22Rv1 (cell line): Measurements from ENCODE around the gene ZCCHC17.

ENCODE experiments used
- H3K27ac ChIP-seq: fragments of 450-650 bp; 2 replicates; pipeline ENCODE4 v1.5.1; 2017
- ZFX ChIP-seq: fragments of 450-650 bp; IDR thresholded peaks from 2 replicates; pipeline ENCODE4 v1.6.1; 2017; ENCODE audit warnings: antibody characterized with exemption, borderline replicate concordance
- TF ChIP-seq, protein P1 (sequence below): fragments of 450-650 bp; IDR thresholded peaks from 2 replicates; pipeline ENCODE4 v1.5.1; 2017; ENCODE audit warnings: mild to moderate bottlenecking

The ZCCHC17 gene

DNA sequence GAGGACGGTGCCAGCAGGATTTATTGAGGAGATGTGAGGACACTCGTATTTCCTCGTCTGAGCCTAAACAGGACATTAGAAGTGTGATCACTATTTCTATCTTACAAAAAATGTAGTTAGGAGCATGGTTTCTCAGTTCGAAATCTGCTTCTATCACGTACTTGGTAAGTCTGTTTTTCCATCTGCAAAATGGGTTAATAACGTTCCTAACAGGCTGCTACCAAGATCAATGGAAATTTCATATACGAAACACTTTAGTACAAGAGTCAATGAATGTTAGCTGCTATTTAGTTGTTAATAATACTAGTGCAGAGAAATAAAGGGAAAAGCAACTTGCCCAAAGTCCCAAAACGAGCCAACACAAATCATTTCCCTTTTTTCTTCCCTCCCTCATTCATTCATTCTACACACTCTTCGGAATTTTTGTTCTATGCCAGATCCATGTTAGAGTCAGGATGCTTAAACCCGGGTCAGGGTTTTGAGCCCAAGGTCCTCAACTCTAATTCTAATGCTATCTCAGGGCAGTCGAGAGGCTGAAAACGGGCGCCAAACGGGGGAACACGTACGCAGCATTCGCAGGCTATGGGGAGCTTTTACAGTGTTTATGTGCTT, 852 bp upstream of the ZCCHC17 start:
- TF ChIP-seq, protein P1, sequence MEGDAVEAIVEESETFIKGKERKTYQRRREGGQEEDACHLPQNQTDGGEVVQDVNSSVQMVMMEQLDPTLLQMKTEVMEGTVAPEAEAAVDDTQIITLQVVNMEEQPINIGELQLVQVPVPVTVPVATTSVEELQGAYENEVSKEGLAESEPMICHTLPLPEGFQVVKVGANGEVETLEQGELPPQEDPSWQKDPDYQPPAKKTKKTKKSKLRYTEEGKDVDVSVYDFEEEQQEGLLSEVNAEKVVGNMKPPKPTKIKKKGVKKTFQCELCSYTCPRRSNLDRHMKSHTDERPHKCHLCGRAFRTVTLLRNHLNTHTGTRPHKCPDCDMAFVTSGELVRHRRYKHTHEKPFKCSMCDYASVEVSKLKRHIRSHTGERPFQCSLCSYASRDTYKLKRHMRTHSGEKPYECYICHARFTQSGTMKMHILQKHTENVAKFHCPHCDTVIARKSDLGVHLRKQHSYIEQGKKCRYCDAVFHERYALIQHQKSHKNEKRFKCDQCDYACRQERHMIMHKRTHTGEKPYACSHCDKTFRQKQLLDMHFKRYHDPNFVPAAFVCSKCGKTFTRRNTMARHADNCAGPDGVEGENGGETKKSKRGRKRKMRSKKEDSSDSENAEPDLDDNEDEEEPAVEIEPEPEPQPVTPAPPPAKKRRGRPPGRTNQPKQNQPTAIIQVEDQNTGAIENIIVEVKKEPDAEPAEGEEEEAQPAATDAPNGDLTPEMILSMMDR, result no peak
- TF ChIP-seq ZFX, result no peak

DNA sequence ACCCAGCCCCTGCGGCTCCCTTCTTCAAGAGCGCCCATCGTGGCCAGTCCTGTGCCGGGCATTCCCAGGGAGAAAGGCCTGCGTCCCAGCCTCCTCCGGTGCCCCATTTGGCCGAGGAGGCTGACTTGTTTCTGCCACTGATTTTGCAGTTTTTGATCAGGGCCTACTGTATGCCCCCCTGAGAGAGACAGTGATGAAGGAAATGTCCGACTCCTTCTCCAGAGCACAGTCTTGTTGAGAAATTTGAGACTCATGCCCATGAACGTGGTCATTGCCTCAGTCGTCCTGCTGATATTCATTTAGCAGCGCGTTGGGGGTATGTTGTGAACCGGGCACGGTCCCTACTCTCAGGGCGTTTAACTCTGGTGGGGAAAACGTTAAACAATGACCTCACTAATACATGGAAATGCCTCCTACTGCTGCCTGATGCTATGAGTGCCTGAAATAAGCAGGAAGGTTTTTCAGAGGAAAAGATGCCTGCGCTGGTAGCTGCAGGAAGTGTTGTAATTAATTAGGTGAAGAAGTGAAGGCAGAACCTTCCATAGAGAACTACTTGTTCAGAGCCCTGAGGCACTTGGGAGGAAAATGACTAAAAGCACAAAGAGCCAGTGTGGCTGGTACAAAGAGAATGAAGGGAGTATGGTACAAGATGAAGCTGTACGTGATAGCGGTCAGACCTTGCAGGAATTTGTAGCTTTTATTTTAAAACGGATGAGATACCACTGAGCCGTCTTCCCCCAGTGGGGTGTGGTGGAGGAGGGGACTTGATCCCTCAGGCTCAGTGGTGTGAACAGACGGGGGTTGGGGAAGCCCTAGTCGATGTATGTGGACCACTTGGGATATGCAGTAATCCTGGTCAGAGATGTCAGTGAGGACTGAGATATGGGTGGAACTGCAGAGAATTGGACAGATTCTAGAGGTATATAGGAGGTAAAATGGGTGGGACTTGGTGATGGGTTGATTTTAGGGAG, 730 bp downstream of the ZCCHC17 start:
- TF ChIP-seq ZFX, result no peak
- TF ChIP-seq, protein P1, result no peak
- peak overlapping the region; percentile 75 for H3K27ac ChIP-seq

More for the DNA sequence above, 852 bp upstream of the ZCCHC17 start:
- H3K27ac ChIP-seq, result peak overlapping the region; percentile 75

DNA sequence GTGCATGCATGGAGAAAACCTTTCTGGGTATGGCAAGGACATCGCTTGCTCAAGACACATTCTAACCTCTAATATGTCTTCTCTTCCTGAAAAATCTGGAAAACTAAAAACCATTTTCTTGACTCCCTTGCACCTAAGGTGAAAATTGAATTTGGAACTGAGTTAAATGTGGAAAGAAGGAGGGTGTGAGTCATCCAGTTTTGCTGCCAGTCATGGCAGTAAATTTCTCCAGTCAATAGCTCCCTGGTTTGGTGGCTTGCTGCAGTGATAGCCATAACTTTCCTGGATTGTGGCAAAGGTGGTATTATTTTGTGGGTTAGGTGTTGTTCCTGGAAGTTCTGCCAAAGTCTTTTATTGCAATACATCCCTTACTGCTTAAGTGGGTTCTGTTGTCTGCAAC, 2.5 kb downstream of the ZCCHC17 start:
- TF ChIP-seq, protein P1, result no peak
- no peak for TF ChIP-seq ZFX

DNA sequence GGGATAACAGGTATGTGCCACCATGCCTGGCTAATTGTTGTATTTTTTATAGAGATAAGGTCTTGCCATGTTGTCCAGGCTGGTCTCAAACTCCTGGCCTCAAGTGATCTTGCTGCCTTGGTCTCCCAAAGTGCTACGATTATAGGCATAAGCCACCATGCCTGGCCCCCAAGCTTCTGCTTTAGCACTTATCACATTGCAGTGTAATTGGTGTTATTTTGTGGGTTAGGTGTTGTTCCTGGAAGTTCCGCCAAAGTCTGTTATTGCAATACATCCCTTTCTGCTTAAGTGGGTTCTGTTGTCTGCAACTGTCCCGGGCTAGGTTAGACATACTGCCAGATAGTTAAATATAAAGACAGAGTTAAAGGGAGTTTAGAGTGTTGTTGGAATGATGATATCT, 3.4 kb downstream of the ZCCHC17 start:
- H3K27ac ChIP-seq, result no peak overlapping the region
- TF ChIP-seq ZFX, result no peak
- TF ChIP-seq, protein P1, result no peak

More for the DNA sequence above, 2.5 kb downstream of the ZCCHC17 start:
- no peak overlapping the region for H3K27ac ChIP-seq

DNA sequence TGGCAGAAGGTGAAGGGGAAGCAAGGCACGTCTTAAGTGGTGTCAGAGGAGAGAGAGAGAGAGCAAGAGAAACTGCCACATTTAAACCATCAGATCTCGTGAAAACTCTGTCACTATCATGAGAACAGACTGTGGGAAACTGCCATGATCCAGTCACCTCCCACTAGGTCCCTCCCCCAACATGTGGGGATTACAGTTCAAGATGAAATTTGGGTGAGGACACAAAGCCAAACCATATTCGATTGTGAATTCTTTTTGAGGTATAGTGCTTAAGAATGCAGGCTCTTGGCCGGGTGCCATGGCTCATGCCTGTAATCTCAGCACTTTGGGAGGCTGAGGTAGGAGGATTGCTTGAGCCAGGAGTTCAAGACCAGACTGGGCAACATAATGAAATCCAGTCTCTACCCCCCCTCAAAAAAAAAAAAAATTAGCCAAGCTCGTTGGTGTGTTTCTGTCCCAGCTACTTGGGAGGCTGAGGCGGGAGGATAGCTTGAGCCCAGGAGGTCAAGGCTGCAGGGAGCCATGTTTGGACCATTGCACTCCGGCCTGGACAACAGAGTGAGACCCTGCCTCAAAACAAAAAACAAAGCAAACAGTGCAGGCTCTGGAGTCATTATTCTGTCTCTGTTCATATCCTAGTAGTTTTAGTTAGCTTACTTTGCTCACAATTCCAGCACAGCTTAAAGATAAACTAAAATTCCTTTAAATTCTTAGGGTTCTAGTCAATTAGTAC, 6.0 kb downstream of the ZCCHC17 start:
- TF ChIP-seq ZFX, result no peak
- TF ChIP-seq, protein P1, result no peak
- no peak overlapping the region for H3K27ac ChIP-seq

DNA sequence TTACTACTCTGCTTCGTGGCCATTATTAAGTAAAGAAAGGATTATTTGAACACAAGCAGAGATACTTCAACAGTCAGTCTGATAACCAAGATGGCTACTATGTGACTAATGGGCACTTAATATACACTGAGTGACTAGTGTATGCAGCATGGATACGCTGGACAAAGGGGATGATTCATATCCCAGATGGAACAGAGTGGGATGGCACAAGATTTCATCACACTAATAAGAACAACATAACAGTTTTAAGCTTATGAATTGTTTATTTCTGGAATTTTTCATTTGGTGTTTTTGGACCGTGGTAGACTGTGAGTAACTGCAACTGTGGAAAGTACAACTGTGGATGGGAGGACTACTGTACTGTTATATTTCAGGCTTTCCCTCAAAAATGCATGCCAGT, 9.4 kb downstream of the ZCCHC17 start:
- TF ChIP-seq ZFX, result no peak
- TF ChIP-seq, protein P1, result no peak
- H3K27ac ChIP-seq, result no peak overlapping the region
